OCI-LY7 (cell line): Measurements from ENCODE around the gene PIK3R3. TPM values are rescaled to one million over a fixed set of nuclear protein-coding genes. Genes with fewer than 3 reads are reported as not detected.

Experiments
- BruUV-seq: library from RNA; stranded (reverse); fragments of 400-500 nt; replicated peaks from 2 replicates; lab custom pipeline; 2021; lab: Mats Ljungman, UMichigan
- CTCF ChIA-PET: fragments of 300-600 bp; sonication (Branson Sonifier 250); formaldehyde crosslinking; loops from one replicate; lab custom pipeline; 2022; ENCODE audit warnings: antibody characterized with exemption; ENCODE audit not compliant: unreplicated experiment; lab: Charles Lee
- POLR2A ChIA-PET: fragments of 300-600 bp; sonication (Branson Sonifier 250); formaldehyde crosslinking; loops from one replicate; lab custom pipeline; 2022; ENCODE audit warnings: antibody characterized with exemption; lab: Charles Lee
- DNase-seq: peaks from one replicate; pipeline ENCODE4 v3.0.0-alpha.2; 2015; ENCODE audit warnings: low spot score
- H2AFZ ChIP-seq: fragments of 200-600 bp; sonication (generic), shearing (Covaris generic); 2 replicates; pipeline ENCODE4 v1.6.1; 2014; ENCODE audit warnings: mild to moderate bottlenecking, antibody characterized with exemption, low read length, moderate library complexity
- H3K27ac ChIP-seq: fragments of 200-600 bp; sonication (generic); 2 replicates; pipeline ENCODE4 v1.5.1; 2014; ENCODE audit warnings: mixed run types, low read depth, mild to moderate bottlenecking, moderate library complexity, low read length, inconsistent platforms; ENCODE audit not compliant: poor library complexity, severe bottlenecking
- H3K36me3 ChIP-seq: fragments of 200-600 bp; sonication (generic); 2 replicates; pipeline ENCODE4 v1.6.1; 2014; ENCODE audit warnings: mild to moderate bottlenecking, antibody characterized with exemption, low read length, moderate library complexity, mixed read lengths; ENCODE audit not compliant: insufficient read depth
- H3K4me1 ChIP-seq: fragments of 200-600 bp; sonication (generic); 2 replicates; pipeline ENCODE4 v1.5.1; 2014; ENCODE audit warnings: mild to moderate bottlenecking, low read length; ENCODE audit not compliant: insufficient read depth, poor library complexity, severe bottlenecking
- H3K4me2 ChIP-seq: fragments of 200-600 bp; sonication (generic); 2 replicates; pipeline ENCODE4 v1.6.1; 2014; ENCODE audit warnings: mild to moderate bottlenecking, low read length
- H3K4me3 ChIP-seq: fragments of 200-600 bp; sonication (generic); 2 replicates; pipeline ENCODE4 v1.5.1; 2014; ENCODE audit warnings: mild to moderate bottlenecking, low read depth, low read length; ENCODE audit not compliant: poor library complexity, severe bottlenecking
- H3K79me2 ChIP-seq: fragments of 200-600 bp; sonication (generic); 2 replicates; pipeline ENCODE4 v1.6.1; 2016; ENCODE audit warnings: low read depth, mild to moderate bottlenecking, low read length, moderate library complexity, mixed read lengths; ENCODE audit not compliant: insufficient read depth
- H3K9me2 ChIP-seq: fragments of 200-600 bp; sonication (generic); 2 replicates; pipeline ENCODE4 v1.6.1; 2016; ENCODE audit warnings: mild to moderate bottlenecking, low read length, mixed read lengths; ENCODE audit not compliant: insufficient read depth
- H3K9me3 ChIP-seq: fragments of 200-600 bp; sonication (generic); 2 replicates; pipeline ENCODE4 v1.6.1; 2014; ENCODE audit warnings: mild to moderate bottlenecking, mixed run types, low read length, mixed read lengths
- H4K20me1 ChIP-seq: fragments of 200-600 bp; sonication (generic); 2 replicates; pipeline ENCODE4 v1.6.1; 2014; ENCODE audit warnings: mild to moderate bottlenecking, antibody characterized with exemption, low read length, moderate library complexity, mixed read lengths; ENCODE audit not compliant: insufficient read depth
- EZH2phosphoT487 ChIP-seq: fragments of 200-600 bp; sonication (generic); IDR thresholded peaks from 2 replicates; pipeline ENCODE4 v1.6.1; 2018; ENCODE audit warnings: low read depth, borderline replicate concordance, mild to moderate bottlenecking, mixed run types, antibody characterized with exemption, low read length, moderate library complexity, mixed read lengths
- intact Hi-C: fragments of 100-400 bp; cut with micrococcal nuclease; formaldehyde crosslinking; loops from one replicate; pipeline ENCODE4 v1.10.0; 2022; ENCODE audit not compliant: unreplicated experiment
- total RNA-seq, 2 experiments: library from RNA; depleted of rRNA in 1 of 2; stranded (reverse); fragments of >200 nt in 1 of 2; shearing (Covaris generic) in 1 of 2; gene quantifications; 2 replicates each; pipeline ENCODE4 v1.2.3, GENCODE V29; 2014 to 2022
- TF ChIP-seq, protein P1 (sequence below): fragments of 200-600 bp; sonication (generic); conservative IDR thresholded peaks from 2 replicates; pipeline ENCODE4 v1.5.1; 2014; ENCODE audit warnings: mild to moderate bottlenecking, antibody characterized with exemption, low read length, moderate library complexity, mixed read lengths

The PIK3R3 gene
- total RNA-seq, 2 experiments from 2014 or later, result 12.7 to 27.0 TPM

GRCh38 chr1:46002551-46003150, 129.8 kb downstream of the PIK3R3 start:
- CTCF ChIA-PET, result no interaction called here
- Histone ChIP-seq H2AFZ (no peak overlapping the region), H3K79me2 (no peaks in the 10 kb centered on the region), H3K4me3 (no peak overlapping the region), H3K27ac (no peak overlapping the region), H3K4me1 (no peaks in the 10 kb centered on the region), H3K9me2 (no peaks in the 10 kb centered on the region), H3K4me2 (no peak overlapping the region), H3K36me3 (peaks cover 63% of the 10 kb centered on the region), H3K9me3 (no peaks in the 10 kb centered on the region), H4K20me1 (no peaks in the 10 kb centered on the region)
- no peak for TF ChIP-seq EZH2phosphoT487
- TF ChIP-seq, protein P1, sequence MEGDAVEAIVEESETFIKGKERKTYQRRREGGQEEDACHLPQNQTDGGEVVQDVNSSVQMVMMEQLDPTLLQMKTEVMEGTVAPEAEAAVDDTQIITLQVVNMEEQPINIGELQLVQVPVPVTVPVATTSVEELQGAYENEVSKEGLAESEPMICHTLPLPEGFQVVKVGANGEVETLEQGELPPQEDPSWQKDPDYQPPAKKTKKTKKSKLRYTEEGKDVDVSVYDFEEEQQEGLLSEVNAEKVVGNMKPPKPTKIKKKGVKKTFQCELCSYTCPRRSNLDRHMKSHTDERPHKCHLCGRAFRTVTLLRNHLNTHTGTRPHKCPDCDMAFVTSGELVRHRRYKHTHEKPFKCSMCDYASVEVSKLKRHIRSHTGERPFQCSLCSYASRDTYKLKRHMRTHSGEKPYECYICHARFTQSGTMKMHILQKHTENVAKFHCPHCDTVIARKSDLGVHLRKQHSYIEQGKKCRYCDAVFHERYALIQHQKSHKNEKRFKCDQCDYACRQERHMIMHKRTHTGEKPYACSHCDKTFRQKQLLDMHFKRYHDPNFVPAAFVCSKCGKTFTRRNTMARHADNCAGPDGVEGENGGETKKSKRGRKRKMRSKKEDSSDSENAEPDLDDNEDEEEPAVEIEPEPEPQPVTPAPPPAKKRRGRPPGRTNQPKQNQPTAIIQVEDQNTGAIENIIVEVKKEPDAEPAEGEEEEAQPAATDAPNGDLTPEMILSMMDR, result no peak
- POLR2A ChIA-PET, result no interaction called here
- intact Hi-C loops, result loop anchor here (10.0 kb wide), 1 partner anchor 358 kb away; no protein-coding TSS in a partner anchor
- BruUV-seq, result no TSS peak
- no peak for DNase-seq

GRCh38 chr1:46001081-46001785, 131.2 kb downstream of the PIK3R3 start:
- H2AFZ ChIP-seq, result no peak overlapping the region
- no peak overlapping the region for H3K4me2 ChIP-seq
- POLR2A ChIA-PET, result interaction anchor here (0.7 to 1.0 kb wide), 2 partner anchors 42 to 82 kb away, joined by 3 to 4 read pairs; no protein-coding TSS in a partner anchor
- H3K27ac ChIP-seq, result no peak overlapping the region
- H3K4me3 ChIP-seq, result no peak overlapping the region
- H3K4me1 ChIP-seq, result no peaks in the 10 kb centered on the region
- CTCF ChIA-PET, result no interaction called here
- BruUV-seq, result no TSS peak
- H4K20me1 ChIP-seq, result no peaks in the 10 kb centered on the region
- no peaks in the 10 kb centered on the region for H3K79me2 ChIP-seq
- TF ChIP-seq, protein P1, result no peak
- TF ChIP-seq EZH2phosphoT487, result no peak
- no peaks in the 10 kb centered on the region for H3K9me3 ChIP-seq
- intact Hi-C loops, result loop anchor here (10.0 kb wide), 1 partner anchor 356 kb away; no protein-coding TSS in a partner anchor
- peak; percentile 10 for DNase-seq
- H3K9me2 ChIP-seq, result no peaks in the 10 kb centered on the region
- peaks cover 49% of the 10 kb centered on the region for H3K36me3 ChIP-seq

GRCh38 chr1:45999507-45999906, 132.9 kb downstream of the PIK3R3 start:
- TF ChIP-seq EZH2phosphoT487, result no peak
- TF ChIP-seq, protein P1, result no peak
- intact Hi-C loops, result no loop called here
- Histone ChIP-seq H3K9me3 (no peaks in the 10 kb centered on the region), H3K4me1 (no peaks in the 10 kb centered on the region), H2AFZ (no peak overlapping the region), H3K9me2 (no peaks in the 10 kb centered on the region), H3K4me2 (no peak overlapping the region), H4K20me1 (no peaks in the 10 kb centered on the region), H3K4me3 (no peak overlapping the region), H3K36me3 (peaks cover 35% of the 10 kb centered on the region), H3K79me2 (no peaks in the 10 kb centered on the region), H3K27ac (no peak overlapping the region)
- no TSS peak for BruUV-seq
- DNase-seq, result no peak
- POLR2A ChIA-PET, result interaction anchor here (0.5 kb wide), 1 partner anchor 608 kb away, joined by 3 read pairs; no protein-coding TSS in a partner anchor
- CTCF ChIA-PET, result no interaction called here
